Keratinocyte (primary cell): Measurements from ENCODE around the gene COX4I2. TPM values are rescaled to one million over a fixed set of nuclear protein-coding genes. Genes with fewer than 3 reads are reported as not detected.

ENCODE experiments used
- DNase-seq: peaks from one replicate; pipeline ENCODE4 v3.0.0-alpha.2; 2011; ENCODE audit warnings: low read depth, missing footprints, low spot score
- FAIRE-seq: peaks from 2 replicates; lab custom pipeline; 2011; peaks lifted over from hg19 to GRCh38; lab: Jason Lieb, UNC
- H2AFZ ChIP-seq: 2 replicates; pipeline ENCODE4 v1.6.0; 2012; ENCODE audit warnings: low read length, control low read depth, inconsistent platforms; ENCODE audit not compliant: control insufficient read depth
- H3K27ac ChIP-seq: 2 replicates; pipeline ENCODE4 v1.5.1; 2011; ENCODE audit warnings: low read length; ENCODE audit not compliant: control insufficient read depth, insufficient read depth
- H3K27me3 ChIP-seq: 3 replicates; pipeline ENCODE4 v1.6.0; 2011; ENCODE audit warnings: low read length; ENCODE audit not compliant: control insufficient read depth, insufficient read depth; ENCODE audit errors: extremely low read depth
- H3K36me3 ChIP-seq, 2 experiments: 2 replicates in 1 of 2; 3 replicates in 1 of 2; pipeline ENCODE4 v1.5.1; 2011; ENCODE audit warnings: low read length in 2 of 2, mild to moderate bottlenecking in 1 of 2; ENCODE audit not compliant: control insufficient read depth in 2 of 2, insufficient read depth in 2 of 2; ENCODE audit errors: extremely low read depth in 1 of 2
- H3K4me1 ChIP-seq: 3 replicates; pipeline ENCODE4 v1.5.1; 2011; ENCODE audit warnings: low read length; ENCODE audit not compliant: control insufficient read depth, insufficient read depth; ENCODE audit errors: extremely low read depth
- H3K4me2 ChIP-seq: 3 replicates; pipeline ENCODE4 v1.6.0; 2011; ENCODE audit warnings: low read depth, low read length; ENCODE audit not compliant: control insufficient read depth, insufficient read depth; ENCODE audit errors: extremely low read depth
- H3K4me3 ChIP-seq, 3 experiments: fragments of 200-600 bp in 1 of 3; sonication (generic) in 1 of 3; 2 replicates in 2 of 3; 3 replicates in 1 of 3; pipeline ENCODE4 v1.5.1; 2011 to 2016; ENCODE audit warnings: low read length in 3 of 3, mild to moderate bottlenecking in 3 of 3, control low read depth in 2 of 3, inconsistent platforms in 1 of 3, low read depth in 1 of 3, mixed read lengths in 1 of 3, mixed run types in 1 of 3, moderate library complexity in 1 of 3; ENCODE audit not compliant: control insufficient read depth in 2 of 3, insufficient read depth in 2 of 3; ENCODE audit errors: extremely low read depth in 1 of 3
- H3K79me2 ChIP-seq: 2 replicates; pipeline ENCODE4 v1.6.0; 2012; ENCODE audit warnings: low read length; ENCODE audit not compliant: control insufficient read depth, insufficient read depth
- H3K9ac ChIP-seq: 3 replicates; pipeline ENCODE4 v1.6.0; 2011; ENCODE audit warnings: low read length; ENCODE audit not compliant: control insufficient read depth, insufficient read depth; ENCODE audit errors: extremely low read depth
- H3K9me1 ChIP-seq: 3 replicates; pipeline ENCODE4 v1.6.0; 2011; ENCODE audit warnings: low read length; ENCODE audit not compliant: control insufficient read depth, insufficient read depth; ENCODE audit errors: extremely low read depth
- H3K9me3 ChIP-seq: 2 replicates; pipeline ENCODE4 v1.5.1; 2012; ENCODE audit warnings: low read depth, low read length; ENCODE audit not compliant: control insufficient read depth
- H4K20me1 ChIP-seq: 3 replicates; pipeline ENCODE4 v1.6.0; 2011; ENCODE audit warnings: low read length; ENCODE audit not compliant: control insufficient read depth, insufficient read depth; ENCODE audit errors: extremely low read depth
- EZH2 ChIP-seq: IDR thresholded peaks from one replicate; pipeline ENCODE4 v1.6.1; 2012; ENCODE audit warnings: inconsistent platforms, mild to moderate bottlenecking, low read length, moderate library complexity
- dilution Hi-C: fragments of 300-500 bp; cut with MboI; formaldehyde crosslinking; loops from one replicate; pipeline ENCODE4 v1.7.0; 2020; ENCODE audit warnings: low sequenced_read_pairs; ENCODE audit not compliant: extremely low pct_ligation_motif_present
- polyA plus RNA-seq, 5 experiments: library from polyadenylated mRNA; depleted of rRNA in 3 of 5; stranded (reverse) in 3 of 5; stranded (forward) in 1 of 5; unstranded in 1 of 5; fragments of >200 nt; gene quantifications; 1 replicate in 1 of 5; 2 replicates in 3 of 5; 3 replicates in 1 of 5; pipeline versions ENCODE4 v1.2.1 to v1.2.3, GENCODE V29; 2011 to 2012; ENCODE audit warnings: missing spikeins in 2 of 5, low read depth in 1 of 5, low replicate concordance in 1 of 5
- TF ChIP-seq, protein P1 (sequence below), 3 experiments: IDR thresholded peaks in 1 of 3; conservative IDR thresholded peaks in 1 of 3; optimal IDR thresholded peaks in 1 of 3; 2 replicates in 2 of 3; 3 replicates in 1 of 3; pipeline versions ENCODE3 to v1.5.1; 2011; ENCODE audit warnings: low read length in 3 of 3, mild to moderate bottlenecking in 3 of 3, moderate library complexity in 2 of 3, control low read depth in 1 of 3, inconsistent platforms in 1 of 3; ENCODE audit not compliant: insufficient read depth in 2 of 3; ENCODE audit errors: extremely low read depth in 1 of 3

Gene COX4I2
- polyA plus RNA-seq, 1 donor (not counting 4 experiments of a cell fraction or from before 2014, with no cell fraction given): not detected

DNA sequence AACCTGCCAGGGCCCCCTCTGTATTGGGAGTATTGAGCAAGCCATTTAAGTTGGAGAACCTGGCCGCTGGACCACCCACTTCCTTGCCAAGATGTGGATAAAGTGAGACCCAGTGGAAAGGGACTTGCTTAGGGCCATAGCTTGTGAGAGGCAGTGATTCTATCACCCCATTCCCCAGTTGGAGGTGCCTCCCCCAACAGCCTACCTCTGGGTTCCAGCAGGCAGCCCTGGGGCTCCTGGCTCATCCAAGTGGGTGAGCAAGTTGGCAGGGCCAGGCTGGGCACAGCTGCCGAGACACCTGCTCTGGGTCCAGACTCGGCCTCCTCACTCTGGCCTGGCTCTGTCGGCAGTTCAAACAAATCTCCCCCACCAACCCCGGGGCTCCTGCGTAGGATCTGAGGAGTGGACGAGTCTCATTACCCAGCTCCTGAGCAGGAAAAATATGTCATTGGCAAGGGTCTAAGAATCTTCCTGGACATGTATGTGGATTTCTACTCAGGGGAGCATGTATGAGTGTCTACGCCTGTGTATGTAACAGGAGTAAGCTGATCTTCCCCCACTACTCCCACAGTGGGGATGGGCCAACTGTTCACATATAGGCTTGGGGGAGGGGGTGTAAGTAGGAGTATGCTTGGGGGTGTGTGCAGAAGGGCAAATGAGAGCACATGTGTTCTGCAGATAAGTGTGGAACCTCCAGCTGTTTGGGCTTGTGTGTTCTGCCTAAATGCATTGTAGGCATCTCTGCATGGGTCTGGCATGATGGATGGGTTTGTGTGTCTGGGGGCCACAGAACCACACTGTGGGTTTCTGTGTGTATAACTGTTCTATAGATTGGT lies 30.7 kb upstream of the COX4I2 start:
- Histone ChIP-seq H3K79me2 (peaks cover 15% of the 10 kb centered on the region), H3K9me3 (no peaks in the 10 kb centered on the region), H3K36me3 (no peaks in the 10 kb centered on the region), H3K9me1 (no peaks in the 10 kb centered on the region), H3K4me2 (peak overlapping the region; percentile 91), H3K9ac (peak overlapping the region; percentile 94), H2AFZ (no peak overlapping the region), H3K4me3 (peak overlapping the region; percentile 83 to 97 (median 96)), H3K4me1 (peaks cover 54% of the 10 kb centered on the region), H3K27ac (peak overlapping the region; percentile 77), H4K20me1 (no peaks in the 10 kb centered on the region), H3K27me3 (no peaks in the 10 kb centered on the region)
- FAIRE-seq (no peak), DNase-seq (no peak)
- TF ChIP-seq EZH2: no peak
- TF ChIP-seq, protein P1, sequence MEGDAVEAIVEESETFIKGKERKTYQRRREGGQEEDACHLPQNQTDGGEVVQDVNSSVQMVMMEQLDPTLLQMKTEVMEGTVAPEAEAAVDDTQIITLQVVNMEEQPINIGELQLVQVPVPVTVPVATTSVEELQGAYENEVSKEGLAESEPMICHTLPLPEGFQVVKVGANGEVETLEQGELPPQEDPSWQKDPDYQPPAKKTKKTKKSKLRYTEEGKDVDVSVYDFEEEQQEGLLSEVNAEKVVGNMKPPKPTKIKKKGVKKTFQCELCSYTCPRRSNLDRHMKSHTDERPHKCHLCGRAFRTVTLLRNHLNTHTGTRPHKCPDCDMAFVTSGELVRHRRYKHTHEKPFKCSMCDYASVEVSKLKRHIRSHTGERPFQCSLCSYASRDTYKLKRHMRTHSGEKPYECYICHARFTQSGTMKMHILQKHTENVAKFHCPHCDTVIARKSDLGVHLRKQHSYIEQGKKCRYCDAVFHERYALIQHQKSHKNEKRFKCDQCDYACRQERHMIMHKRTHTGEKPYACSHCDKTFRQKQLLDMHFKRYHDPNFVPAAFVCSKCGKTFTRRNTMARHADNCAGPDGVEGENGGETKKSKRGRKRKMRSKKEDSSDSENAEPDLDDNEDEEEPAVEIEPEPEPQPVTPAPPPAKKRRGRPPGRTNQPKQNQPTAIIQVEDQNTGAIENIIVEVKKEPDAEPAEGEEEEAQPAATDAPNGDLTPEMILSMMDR (optimal IDR thresholded peaks at IDR 0.05 in 1 of 3, IDR thresholded peaks at IDR 0.05 in 1 of 3, conservative IDR thresholded peaks at IDR 0.05 in 1 of 3; ENCODE audit: extremely low read depth in 1 of 3, insufficient read depth in 2 of 3, low read length in 3 of 3): no peak
- dilution Hi-C loops: no loop called here

DNA sequence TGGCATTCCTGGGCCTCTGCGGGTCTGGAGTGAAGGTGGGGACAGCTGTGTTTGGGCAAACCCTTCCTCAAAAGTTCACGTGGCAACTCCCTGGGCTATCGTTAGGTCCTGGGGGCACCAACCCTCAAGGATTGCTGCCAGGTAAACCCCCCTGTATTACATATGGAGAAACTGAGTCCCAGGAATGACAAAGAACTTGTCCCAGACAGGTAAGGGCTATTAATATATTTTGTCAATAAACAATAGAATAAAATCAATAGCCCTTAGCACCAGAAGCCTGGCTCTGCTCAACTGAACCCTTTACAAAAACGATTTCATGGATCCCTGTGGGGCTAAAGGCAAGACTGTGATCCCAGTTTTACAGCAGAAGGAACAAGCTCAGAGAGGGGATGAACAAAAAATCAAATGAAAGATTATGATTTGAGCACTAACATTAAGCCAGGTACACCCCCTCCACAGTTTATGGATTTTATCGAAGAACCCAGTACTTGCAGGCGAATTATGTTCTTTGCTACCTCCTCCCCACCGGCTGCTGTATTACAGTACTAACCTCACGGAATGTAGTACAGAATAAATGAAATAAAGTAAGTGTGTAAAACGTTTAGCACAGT lies 30.0 kb upstream of the COX4I2 start:
- dilution Hi-C loops: no loop called here
- TF ChIP-seq, protein P1 (optimal IDR thresholded peaks at IDR 0.05 in 1 of 3, IDR thresholded peaks at IDR 0.05 in 1 of 3, conservative IDR thresholded peaks at IDR 0.05 in 1 of 3; ENCODE audit: extremely low read depth in 1 of 3, insufficient read depth in 2 of 3, low read length in 3 of 3): no peak
- no peak for TF ChIP-seq EZH2
- peaks cover 57% of the 10 kb centered on the region for H3K4me1 ChIP-seq

More for the DNA sequence above, 30.0 kb upstream of the COX4I2 start:
- Histone ChIP-seq H3K9ac (peak overlapping the region; percentile 28), H3K36me3 (no peaks in the 10 kb centered on the region), H3K27ac (peak overlapping the region; percentile 13), H3K9me1 (no peaks in the 10 kb centered on the region), H4K20me1 (no peaks in the 10 kb centered on the region), H3K27me3 (no peaks in the 10 kb centered on the region), H2AFZ (no peak overlapping the region), H3K4me2 (peak overlapping the region; percentile 91), H3K4me3 (peak overlapping the region in 2 of 3 experiments; percentile 35 to 96), H3K9me3 (no peaks in the 10 kb centered on the region), H3K79me2 (peaks cover 15% of the 10 kb centered on the region)
- FAIRE-seq: no peak
- DNase-seq: no peak
